Ureter (tissue), 1 donor: ENCODE results near the gene SPATA13. TPM values are rescaled to one million over a fixed set of nuclear protein-coding genes. Genes with fewer than 3 reads are reported as not detected.
"Not testable (repeated sequence)": the region's sequence is repeated elsewhere in the genome, so short reads cannot be mapped to it uniquely, and the experiment has no call there.

Experiments
- DNase-seq: peaks from one replicate; pipeline ENCODE4 v3.0.0-alpha.2; 2020; ENCODE audit warnings: low spot score
- total RNA-seq: library from RNA; stranded (reverse); gene quantifications from one replicate; pipeline ENCODE4 v1.2.4, GENCODE V29; 2023
- donor health status: DM: yes; HTN: yes; CAD: no.

The SPATA13 gene
- total RNA-seq, 1 donor from 2014 or later: 19.0 TPM

DNA sequence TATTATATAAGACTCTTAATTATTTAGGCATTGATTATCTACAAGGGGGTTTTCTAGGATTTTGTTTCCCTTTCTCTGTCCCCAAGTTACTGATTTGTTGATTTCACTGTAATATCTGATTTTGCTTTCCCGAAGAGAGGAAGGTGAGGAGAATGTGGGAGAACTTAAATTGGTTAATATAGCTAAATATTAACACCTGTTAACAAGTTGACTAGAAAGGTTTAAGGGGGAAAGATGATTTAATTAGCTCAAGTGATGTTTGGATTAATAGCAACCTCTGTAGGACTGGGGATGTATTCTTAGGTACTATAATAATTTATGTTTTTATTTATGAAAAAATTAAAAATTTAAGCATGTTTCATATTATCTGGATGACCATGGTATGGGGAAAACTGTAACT is 35.1 kb downstream of the SPATA13 start:
- DNase-seq: no peak

DNA sequence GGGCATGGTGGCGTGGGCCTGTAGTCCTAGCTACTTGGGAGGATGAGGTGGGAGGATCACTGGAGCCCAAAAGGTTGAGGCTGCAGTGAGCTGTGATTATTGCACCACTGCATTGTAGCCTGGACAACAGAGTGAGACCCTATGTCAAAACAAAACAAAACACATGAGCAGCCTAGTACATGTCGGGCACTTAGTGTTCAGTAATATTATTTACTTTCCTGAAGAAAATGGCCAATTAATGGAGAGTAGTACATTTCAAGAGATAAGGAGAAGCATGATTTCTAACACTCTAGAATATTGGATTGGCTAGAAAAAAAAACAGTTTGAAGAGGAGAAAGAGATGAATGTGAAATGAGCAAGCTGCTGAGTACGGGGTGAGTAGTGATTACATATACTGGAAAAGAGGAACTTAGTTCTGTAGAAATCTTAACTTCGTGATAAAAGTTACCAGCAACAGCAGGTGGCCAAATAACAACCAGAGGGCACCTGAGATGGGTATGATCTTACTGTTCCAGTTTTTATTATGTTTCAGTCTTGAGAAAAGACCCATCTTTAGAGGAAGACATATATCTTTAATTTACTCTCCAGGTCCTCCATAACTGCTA is 36.2 kb downstream of the SPATA13 start:
- no peak for DNase-seq

DNA sequence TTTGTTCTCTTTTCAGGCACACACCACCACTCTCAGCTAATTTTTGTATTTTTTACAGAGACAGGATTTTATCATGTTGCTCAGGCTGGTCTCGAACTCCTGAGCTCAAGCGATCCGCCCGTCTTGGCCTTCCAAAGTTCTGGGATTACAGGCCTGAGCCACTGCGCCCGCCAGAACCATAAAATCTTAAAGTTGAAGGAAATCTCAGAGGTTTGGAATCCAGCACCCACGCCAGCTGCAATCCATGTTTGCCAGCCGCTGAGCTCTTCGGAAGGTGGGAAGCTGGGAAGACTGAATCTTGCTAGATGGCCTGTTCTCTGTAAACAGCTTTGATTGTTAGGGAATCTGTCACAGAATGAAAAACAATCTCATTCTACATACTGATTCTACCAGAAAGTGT is 38.5 kb downstream of the SPATA13 start:
- no peak for DNase-seq

DNA sequence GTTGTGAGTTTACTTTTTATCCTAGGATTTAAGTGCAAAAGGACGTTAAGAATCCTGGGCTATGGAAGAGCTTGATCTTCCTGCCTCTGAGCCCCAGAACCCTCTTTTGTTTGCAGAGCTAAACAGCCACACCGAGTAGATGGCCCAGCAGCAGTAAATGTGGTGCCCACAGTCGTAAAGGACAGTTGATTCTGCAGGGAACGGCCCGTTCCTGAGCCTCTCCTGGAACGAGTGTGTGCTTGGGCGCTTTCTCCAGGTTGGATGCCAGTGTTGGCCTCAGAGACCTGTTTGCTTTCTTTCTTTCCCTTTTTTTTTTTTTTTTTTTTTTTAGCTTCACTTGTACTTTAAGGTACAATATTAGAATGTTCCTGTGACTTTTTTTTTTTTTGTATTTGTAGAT is 41.7 kb downstream of the SPATA13 start:
- DNase-seq: no peak

DNA sequence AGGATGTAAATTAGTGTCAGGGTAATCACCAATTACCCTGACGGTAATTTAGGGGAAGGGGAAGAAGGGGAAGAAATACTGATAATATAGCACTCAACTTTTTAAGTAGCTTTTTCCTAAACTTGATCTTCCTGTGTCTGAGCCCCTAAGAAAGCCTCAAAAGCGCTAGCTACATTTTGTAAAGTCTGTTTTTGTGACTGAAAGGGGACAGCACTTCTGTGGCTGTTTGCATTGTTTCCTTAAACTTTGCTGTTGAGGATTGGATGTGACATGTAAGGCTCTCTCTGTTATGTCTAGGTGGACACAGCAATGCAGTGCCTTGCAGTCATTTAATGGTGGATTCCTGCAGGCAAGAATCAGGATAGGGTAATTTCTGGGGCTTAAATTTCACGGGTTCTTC is 42.8 kb downstream of the SPATA13 start:
- DNase-seq: no peak

DNA sequence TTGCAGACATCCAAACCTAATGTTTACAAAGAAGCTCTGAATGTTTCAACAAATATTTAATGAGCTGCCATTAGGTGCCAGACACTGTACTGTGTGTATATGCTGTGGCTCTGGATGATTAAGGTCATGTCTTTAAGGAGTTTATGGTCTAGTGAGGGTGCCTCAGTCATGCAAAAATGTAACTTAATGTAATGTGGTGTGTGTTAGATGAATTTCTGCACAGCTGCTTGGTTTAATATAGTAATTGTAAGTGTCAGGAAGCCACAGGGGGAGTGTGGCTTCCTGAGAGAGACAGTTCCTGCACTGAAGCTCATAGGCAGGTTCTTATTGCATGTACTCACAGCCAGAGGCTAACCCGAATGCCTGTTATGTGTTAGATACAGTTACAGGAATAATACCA is 43.3 kb downstream of the SPATA13 start:
- no peak for DNase-seq

DNA sequence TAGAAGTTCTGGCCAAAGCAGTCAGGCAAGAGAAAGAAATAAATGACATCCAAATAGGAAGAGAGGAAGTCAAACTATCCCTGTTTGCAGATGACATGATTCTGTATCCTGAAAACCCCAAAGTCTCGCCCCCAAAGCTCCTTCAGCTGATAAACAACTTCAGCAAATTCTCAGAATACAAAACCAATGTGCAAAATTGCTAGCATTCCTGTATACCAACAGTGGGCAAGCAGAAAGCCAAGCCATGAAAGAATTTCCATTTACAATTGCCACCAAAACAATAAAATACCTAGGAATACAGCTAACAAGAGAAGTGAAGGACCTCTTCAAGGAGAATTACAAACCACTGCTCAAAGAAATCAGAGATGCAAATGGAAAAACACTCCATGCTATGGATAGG is 44.6 kb downstream of the SPATA13 start:
- not testable (repeated sequence) for DNase-seq

DNA sequence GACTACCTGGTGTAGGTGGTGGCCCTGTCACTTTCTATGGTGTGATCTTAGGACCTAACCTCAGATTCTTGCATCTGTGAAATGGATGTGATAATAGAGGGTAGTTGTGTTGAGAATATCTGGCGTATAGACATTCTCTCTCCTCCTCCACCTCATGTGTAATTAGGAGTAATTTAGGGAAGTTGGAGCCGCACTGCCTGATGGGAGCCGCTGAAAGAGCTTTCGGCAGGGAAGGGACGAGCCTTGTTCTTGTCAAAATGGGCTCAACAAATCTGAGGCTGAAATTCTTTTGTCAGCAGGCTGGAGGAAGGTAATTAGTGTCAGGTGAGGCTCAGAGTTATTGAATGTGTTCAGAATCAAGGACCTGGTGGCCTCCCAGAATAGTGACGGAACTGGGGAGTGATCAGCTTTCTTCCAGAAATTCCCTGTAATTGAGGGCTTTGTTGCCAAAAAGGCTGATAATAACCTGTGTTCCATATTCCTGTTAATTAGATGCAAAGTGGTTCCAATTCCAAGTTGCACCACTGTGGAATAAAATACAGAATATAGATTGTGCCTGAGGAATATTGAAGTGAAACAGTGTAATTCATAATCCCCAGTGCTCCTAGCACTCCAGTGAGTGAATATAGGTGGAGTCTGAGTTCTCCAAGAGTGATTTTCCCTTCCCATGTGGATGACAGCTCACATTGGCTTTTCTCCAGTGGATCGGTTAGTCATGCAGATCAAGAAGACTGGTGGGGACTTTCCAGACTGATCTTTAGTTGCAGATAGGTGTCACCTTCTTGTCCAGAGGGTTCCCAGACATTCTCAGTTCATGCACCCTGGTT is 47.5 kb downstream of the SPATA13 start:
- DNase-seq: no peak

DNA sequence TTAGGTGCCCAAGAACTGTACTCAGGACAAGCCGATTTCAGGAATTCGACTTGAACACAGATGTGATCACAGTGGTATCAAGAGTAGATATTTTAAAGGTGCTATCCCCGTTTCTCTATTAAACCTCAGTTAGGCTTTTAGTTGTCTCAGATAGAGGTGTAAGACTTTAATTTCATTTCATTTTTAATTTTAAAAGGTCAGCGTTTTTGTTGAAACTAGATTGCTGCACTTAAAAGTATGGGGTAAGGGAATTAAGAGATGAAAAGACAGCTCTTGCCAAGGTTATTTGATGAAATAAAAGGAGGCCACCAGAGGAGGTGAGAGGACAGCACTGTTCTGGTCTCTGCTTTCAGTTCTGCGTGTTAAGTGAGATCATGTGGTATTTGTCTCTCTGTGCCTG is 48.6 kb downstream of the SPATA13 start:
- DNase-seq: no peak

DNA sequence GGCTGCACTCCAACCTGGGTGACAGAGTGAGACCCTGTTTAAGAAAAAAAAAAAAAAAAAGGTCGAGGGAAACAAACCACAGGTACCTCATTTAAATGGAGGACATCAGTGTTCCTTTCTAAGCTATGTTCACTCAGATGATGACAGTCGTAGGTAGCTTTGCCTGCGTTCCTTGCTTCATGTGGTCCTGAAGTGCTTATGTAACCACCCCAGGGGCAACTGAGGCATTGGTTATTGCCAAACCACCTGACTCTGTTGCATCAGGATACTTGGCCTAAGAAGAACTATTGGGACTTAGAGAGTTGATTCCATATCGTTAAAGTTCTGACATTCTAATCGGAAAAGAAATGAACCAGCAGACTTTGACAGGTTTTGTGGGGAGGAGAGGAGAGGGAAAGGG is 51.7 kb downstream of the SPATA13 start:
- no peak for DNase-seq

DNA sequence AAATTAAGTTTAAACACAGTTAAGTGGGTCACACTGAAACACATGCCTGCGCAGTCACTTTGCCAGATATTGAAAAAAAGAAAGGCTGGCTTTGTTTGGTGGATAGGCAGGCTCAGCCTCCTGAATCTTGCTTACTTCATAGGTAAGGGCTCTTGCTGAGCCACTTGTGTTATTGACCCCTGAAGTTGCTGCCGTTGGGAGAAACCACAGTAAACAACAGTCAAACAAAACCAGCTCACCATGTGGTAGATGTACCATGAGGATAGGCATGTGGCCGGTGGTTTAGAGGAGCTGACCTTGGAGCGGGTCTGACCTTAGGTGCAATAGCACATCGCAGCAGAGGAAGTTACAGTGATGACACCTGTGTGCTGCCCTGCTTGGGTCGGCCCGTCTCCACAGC is 52.2 kb downstream of the SPATA13 start:
- DNase-seq: no peak

DNA sequence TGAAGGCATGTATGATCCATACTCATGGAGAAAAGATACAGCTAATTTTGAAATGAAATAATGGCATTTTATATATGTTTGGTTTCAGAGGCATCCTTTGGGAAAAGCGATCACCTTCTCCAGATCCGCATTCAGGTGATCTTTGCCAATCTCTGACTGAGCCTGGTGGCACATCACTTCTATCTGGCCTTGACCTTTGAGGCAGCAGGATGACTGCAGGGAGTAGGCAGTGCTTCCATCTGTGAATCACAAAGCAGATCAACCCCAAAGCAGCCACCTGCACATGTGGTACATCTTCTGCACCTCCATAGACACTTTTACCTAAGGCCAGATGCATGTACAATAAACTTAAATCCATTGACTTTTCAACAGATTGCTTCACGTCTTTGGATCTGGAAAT is 53.4 kb downstream of the SPATA13 start:
- no peak for DNase-seq

DNA sequence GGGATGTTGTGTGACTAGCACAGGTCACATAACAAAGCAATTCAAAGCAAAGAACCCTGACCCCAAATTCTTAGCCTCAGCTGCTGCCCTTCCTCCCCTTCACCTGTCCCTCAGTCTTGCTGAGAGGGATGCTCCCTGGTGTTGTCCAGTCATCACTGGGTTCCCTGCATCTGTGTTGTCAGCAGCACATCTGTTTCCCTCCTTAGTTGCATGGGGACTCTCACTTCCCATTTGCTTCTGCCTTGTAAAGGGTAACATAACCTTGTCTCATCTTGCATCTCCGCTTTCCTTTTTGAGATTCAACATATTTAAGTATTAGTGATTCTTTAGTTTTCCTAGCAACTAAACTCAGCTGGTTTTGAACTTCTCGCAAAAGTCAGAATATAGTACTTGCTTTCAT is 54.0 kb downstream of the SPATA13 start:
- no peak for DNase-seq

DNA sequence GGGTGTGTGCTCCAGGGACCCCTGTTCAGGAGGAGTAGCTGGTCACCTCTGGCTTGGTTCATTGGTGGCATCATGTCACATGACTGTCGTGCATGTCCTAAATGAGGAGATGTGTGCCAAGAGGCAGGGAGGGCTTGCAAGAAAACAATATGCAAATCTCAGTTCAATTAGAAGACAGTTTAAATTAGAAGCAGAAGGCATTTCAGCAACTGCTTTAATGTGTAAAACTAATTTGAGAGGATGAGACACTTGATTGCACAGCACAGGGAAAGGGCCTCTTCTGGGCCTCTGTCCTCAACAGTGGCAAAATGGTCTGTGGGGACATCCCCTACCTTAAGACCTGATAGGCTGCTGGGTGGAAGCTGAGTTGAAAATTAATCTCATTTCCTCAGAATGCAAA is 54.6 kb downstream of the SPATA13 start:
- no peak for DNase-seq

DNA sequence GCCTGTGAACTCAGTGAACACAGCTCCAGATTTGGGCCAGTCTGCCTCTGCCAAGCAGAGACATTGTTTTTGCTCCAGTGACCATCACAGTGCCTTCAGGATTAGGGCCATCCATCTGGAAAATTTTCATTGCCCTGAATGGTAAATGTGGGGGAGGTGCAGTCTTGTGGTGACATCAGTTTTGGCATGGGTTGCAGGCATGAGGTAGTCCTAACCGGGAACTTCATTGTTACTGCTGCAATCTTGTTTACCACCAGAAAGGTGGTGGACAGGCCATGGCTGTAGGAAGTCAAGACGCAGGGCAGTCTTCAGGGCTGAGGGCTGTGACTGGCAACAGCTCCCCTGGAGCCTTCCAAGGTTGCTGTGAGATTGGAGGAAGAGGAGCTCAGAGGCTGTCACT is 55.2 kb downstream of the SPATA13 start:
- no peak for DNase-seq

DNA sequence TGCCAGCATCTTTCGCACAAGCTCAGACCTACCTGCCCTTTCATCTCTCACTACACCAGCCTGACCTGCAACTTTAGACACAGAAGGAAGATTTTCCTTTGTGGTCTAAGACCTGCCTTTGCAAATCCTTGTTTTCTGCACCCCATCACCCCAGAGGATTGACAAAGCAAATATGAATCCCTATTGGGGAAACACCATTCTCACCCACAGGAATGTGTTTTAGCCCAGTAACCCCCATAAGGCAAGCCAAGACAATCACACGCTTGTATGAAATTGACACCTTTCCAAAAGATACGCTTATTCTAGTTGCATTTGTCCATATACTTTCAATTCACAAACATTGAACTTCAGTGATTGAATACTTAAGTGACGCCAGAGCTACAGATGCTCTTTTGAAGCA is 55.7 kb downstream of the SPATA13 start:
- DNase-seq: no peak

DNA sequence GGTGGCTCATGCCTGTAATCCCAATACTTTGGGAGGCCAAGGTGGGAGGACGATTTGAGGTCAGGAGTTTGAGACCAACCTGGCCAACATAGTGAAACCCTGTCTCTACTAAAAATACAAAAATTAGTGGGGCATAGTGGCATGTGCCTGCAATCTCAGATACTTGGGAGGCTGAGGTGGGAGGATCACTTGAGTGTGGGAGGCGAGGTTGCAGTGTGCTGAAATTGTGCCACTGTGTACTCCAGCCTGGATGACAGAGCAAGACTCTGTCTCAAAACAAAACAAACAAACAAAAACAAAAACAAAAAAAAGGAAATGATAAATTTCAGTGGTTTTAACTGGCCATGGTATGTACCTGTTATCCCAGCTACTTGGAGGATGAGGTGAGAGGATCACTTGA is 56.3 kb downstream of the SPATA13 start:
- not testable (repeated sequence) for DNase-seq

DNA sequence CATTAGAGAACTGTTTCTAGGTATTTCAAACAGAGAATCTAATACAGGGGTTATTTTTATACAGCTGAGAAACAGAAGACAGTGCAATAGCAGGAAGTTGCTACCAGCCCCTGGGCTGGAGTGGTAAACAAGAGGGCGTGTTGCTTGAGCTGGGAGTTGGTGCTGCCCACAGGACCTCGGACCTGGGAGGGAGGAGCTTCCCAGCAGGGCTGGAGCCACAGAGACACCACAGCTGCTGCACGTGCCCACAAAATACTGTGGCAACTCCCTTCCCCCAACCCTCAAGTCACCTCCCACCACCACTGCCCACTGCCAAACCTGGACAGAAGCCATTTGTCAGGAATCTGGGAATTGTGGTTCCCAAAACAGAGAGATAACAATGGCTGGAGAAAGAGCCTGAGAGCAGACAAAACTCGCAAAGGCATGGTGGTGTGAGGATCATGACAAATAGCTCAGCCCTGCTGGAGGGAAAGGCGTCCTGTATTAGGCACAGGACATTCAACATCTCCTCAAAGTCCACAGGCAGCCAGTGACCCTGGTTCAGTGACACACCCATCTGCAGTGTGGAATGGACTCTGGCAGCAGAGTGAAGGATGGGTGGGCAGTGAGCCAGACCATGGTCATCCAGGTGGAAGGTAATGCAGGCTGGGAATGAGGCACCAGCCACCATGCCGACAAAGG is 57.2 kb downstream of the SPATA13 start:
- DNase-seq: no peak

DNA sequence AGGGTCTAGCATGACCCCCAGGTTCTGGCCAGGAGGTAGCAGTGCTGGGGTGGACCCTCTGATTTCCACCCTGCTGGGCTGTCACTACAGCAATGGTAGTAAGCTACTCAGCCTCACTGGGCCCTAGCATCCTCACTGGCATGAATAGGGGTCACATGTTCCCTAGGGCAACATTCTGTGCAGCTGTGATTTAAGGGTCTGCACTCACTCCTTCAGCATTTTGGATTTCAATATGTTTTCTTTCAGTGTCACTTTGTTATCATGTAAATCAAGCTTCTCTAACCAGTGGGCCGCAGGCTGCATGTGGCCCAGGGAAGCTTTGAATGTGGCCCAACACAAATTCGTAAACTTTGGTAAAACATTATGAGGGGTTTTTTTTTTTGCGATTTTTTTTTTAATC is 57.8 kb downstream of the SPATA13 start:
- DNase-seq: no peak

DNA sequence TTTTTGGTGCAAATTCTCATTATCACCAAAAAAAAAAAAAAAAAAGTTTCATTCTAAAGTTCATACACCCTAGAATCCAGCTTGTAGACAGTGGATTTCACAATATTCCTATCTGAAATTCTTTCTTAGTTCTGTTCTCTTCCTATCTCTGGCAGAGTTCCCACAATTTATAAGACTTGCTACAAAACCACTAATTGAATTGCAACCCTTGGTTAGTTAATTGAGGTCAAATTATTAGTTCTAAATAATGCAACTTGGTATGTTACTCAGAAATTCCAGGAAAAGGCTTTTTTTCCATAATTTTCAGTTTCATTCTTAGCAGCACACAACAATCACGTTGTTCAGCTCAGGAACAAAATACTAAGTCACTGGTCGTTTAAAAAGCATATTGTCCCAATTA is 58.5 kb downstream of the SPATA13 start:
- no peak for DNase-seq

DNA sequence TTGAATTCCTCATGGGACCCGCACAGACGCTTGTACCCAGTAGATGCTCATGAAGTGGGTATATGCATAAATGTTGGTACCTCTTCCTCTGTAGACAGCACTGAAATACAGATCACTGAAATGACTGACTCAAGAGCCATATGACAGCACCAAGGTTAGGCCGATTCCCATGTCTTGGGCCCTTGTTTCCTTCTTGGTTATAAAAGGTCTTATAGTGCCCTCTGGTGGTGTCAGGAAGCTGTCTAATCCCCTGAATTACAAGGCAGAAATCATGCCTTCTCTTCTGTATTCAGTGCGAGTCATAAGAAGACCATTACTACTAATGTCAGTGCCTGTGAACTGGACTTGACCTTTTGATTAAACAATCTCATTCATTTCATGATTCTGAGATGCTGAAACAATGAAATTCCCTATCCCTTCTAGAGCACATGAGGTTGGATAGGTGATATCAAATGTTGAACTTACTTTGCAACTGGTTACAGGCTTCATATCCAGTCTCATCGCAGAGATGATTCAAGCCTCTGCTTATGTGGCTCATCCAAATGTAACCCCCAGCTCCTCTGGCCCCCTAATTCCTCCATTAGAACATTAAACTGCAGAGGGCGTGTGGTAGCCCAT is 59.7 kb downstream of the SPATA13 start:
- DNase-seq: peak; percentile 67

DNA sequence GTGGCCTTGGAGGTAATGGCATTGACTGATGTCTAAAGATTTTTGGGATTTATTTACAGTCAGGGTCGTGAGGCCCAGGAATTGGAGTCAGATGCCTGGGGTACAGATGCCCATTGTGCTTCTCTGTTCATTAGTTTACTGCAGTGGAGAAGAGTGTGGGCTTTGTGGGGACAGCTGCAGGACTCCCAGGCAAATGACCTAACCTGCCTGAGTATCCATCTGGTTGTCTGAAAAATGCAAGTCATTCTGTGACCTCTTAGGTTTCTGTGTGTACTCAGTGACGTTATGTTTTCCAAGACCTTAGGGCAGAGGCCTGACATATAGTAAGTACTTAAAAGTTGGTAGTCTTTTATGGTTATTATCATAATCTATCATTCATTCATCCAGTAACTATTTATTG is 60.5 kb downstream of the SPATA13 start:
- DNase-seq: no peak

DNA sequence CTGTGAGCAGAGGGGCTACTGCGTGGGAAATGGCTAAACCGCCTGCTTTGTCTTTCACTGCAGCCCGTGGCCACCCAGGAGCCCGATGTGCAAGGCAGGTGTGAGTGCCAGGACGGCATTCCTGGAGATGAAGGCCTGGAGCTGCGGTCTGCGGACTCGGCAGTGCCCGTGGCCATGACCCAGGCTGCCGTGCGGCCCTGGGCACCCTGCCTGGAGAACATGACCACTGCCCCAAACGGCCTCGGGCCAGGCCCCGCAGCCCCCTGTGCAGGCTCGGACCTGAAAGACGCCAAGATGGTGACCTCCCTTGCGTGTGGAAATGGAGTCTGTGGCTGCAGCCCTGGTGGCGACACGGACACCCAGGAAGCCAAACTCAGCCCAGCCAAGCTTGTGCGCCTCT is 62.2 kb downstream of the SPATA13 start:
- no peak for DNase-seq
